Measurements from ENCODE around the gene RAB1B. TPM values are rescaled to one million over a fixed set of nuclear protein-coding genes. Genes with fewer than 3 reads are reported as not detected.

The RAB1B gene
- total RNA-seq, 1 experiment from 2014 or later: 380 TPM

DNA sequence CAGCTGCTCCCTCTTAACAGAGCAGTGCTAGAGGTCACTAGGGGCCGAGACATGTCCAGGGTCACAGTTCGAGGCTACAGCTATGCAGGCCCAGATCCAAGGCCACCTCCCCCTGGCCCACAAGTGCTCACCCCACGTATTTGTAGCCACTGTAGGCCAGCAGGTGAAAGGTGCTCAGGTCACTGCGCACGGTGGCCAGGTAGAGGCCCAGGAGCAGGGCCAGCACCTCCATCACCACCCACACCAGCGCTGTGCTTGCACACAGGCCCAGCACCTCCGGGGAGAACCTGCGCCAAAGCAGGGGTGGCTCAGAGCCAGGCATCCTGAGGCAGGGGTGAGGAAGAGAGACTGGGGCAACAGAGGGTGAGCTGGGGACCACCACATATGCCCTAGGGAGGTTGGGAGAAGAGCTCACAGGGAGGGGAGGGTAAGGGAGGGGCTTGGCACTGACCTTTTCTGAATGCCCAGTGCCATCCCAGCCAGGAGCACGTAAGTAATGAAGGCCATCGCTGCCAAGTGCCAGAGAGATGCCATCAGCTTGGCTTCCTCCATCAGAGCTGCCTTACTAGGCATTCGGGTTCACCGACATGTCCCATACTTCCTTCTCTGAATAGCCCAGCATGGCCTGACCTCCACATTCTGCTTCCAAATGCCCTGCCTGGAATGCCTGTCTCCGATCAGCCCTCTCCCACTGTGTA is 17.0 kb downstream of the RAB1B start:
- Histone ChIP-seq H3K4me3 (ENCODE audit: low read length) (no peak overlapping the region), H3K9me2 (replicated peaks; ENCODE audit: low read length) (no peaks in the 10 kb centered on the region), H3K79me2 (ENCODE audit: low read length) (peaks cover 23% of the 10 kb centered on the region), H3K9me3 (ENCODE audit: low read length) (no peaks in the 10 kb centered on the region), H3K4me2 (ENCODE audit: low read length) (no peak overlapping the region), H3K27me3 (ENCODE audit: low read length) (no peaks in the 10 kb centered on the region), H3K4me1 (ENCODE audit: insufficient read depth, low read length) (peaks cover 25% of the 10 kb centered on the region), H3K36me3 (ENCODE audit: low read depth, low read length) (no peaks in the 10 kb centered on the region), H2AFZ (ENCODE audit: low read length) (no peak overlapping the region), H3K27ac (ENCODE audit: low read length) (no peak overlapping the region), H4K20me1 (ENCODE audit: low read length) (no peaks in the 10 kb centered on the region), H3K9ac (ENCODE audit: low read length) (no peak overlapping the region), H3F3A (ENCODE audit: low read length, unreplicated experiment) (no peaks in the 10 kb centered on the region)
- BruUV-seq (replicated peaks): no TSS peak
- intact Hi-C loops (cut with micrococcal nuclease): no loop called here
- ChIA-PET POLR2A (ENCODE audit: unreplicated experiment) (no interaction called here), CTCF (no interaction called here)
- no peak for TF ChIP-seq EZH2phosphoT487 (IDR thresholded peaks at IDR 0.05; ENCODE audit: borderline replicate concordance, low read length)
- TF ChIP-seq, protein P1, sequence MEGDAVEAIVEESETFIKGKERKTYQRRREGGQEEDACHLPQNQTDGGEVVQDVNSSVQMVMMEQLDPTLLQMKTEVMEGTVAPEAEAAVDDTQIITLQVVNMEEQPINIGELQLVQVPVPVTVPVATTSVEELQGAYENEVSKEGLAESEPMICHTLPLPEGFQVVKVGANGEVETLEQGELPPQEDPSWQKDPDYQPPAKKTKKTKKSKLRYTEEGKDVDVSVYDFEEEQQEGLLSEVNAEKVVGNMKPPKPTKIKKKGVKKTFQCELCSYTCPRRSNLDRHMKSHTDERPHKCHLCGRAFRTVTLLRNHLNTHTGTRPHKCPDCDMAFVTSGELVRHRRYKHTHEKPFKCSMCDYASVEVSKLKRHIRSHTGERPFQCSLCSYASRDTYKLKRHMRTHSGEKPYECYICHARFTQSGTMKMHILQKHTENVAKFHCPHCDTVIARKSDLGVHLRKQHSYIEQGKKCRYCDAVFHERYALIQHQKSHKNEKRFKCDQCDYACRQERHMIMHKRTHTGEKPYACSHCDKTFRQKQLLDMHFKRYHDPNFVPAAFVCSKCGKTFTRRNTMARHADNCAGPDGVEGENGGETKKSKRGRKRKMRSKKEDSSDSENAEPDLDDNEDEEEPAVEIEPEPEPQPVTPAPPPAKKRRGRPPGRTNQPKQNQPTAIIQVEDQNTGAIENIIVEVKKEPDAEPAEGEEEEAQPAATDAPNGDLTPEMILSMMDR (conservative IDR thresholded peaks at IDR 0.05; ENCODE audit: low read depth, low read length): no peak
- no peak for TF ChIP-seq EZH2 (IDR thresholded peaks at IDR 0.05; ENCODE audit: low read length, unreplicated experiment)
- ATAC-seq (no peak), DNase-seq (no peak)

DNA sequence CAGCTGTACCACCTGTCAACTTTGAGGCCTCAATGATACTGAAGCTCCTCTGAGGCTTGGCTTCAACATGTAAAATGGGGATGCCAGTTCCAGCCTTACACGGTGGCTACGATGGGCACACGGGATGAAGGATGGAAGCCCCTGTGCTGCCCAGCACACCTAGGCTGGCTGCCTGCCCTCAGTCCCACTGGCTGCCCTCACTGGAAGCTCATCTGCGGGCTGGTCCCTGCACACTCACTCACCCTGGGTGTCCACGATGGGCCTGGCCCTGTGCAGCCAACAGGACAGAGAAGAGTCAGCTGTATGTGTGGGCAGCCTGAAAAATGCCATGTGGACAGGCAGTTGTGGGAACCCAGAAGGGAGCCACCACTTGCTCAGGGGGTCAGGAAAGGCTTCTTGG is 18.3 kb downstream of the RAB1B start:
- BruUV-seq (replicated peaks): no TSS peak
- ATAC-seq: no peak
- POLR2A ChIA-PET (ENCODE audit: unreplicated experiment): no interaction called here

More for the DNA sequence above, 18.3 kb downstream of the RAB1B start:
- H2AFZ ChIP-seq (ENCODE audit: low read length): no peak overlapping the region
- no peaks in the 10 kb centered on the region for H3K36me3 ChIP-seq (ENCODE audit: low read depth, low read length)
- peaks cover 18% of the 10 kb centered on the region for H3K4me1 ChIP-seq (ENCODE audit: insufficient read depth, low read length)
- H3K4me2 ChIP-seq (ENCODE audit: low read length): no peak overlapping the region
- H3K27ac ChIP-seq (ENCODE audit: low read length): no peak overlapping the region
- no peaks in the 10 kb centered on the region for H3F3A ChIP-seq (ENCODE audit: low read length, unreplicated experiment)
- H3K9me3 ChIP-seq (ENCODE audit: low read length): no peaks in the 10 kb centered on the region
- no peak for DNase-seq
- H3K27me3 ChIP-seq (ENCODE audit: low read length): 0 out of 2 replicates have a peak, but pooled peaks cover 4% of the 10 kb centered on the region
- no peak overlapping the region for H3K9ac ChIP-seq (ENCODE audit: low read length)
- peaks cover 23% of the 10 kb centered on the region for H3K79me2 ChIP-seq (ENCODE audit: low read length)
- no peaks in the 10 kb centered on the region for H4K20me1 ChIP-seq (ENCODE audit: low read length)
- intact Hi-C loops (cut with micrococcal nuclease): no loop called here
- no peaks in the 10 kb centered on the region for H3K9me2 ChIP-seq (replicated peaks; ENCODE audit: low read length)
- CTCF ChIA-PET: no interaction called here
- no peak for TF ChIP-seq EZH2phosphoT487 (IDR thresholded peaks at IDR 0.05; ENCODE audit: borderline replicate concordance, low read length)
- TF ChIP-seq, protein P1 (conservative IDR thresholded peaks at IDR 0.05; ENCODE audit: low read depth, low read length): no peak
- no peak overlapping the region for H3K4me3 ChIP-seq (ENCODE audit: low read length)

All from PC-3 (cell line).